ENCODE measurements around the gene DHX30. TPM values are rescaled to one million over a fixed set of nuclear protein-coding genes. Genes with fewer than 3 reads are reported as not detected.

DHX30 gene
- total and polyA plus RNA-seq, 9 of the 15 experiments (the other 6 are each of a cell fraction or from before 2014, with no cell fraction given), result 12.3 to 158 (median 79.0) TPM

- TF ChIP-seq HNRNPUL1 (IDR thresholded peaks at IDR 0.05; ENCODE audit: low read length), result no peak
- peak; percentile 86; the same call in 1 of the 2 replicates for TF ChIP-seq ETV5 (CRISPR knock-in tag; IDR thresholded peaks at IDR 0.05; ENCODE audit: low read depth)
- TF ChIP-seq PYGO2 (tag; IDR thresholded peaks at IDR 0.05), result peak; percentile 52; the same call in 1 of the 2 replicates
- TF ChIP-seq, protein P1, sequence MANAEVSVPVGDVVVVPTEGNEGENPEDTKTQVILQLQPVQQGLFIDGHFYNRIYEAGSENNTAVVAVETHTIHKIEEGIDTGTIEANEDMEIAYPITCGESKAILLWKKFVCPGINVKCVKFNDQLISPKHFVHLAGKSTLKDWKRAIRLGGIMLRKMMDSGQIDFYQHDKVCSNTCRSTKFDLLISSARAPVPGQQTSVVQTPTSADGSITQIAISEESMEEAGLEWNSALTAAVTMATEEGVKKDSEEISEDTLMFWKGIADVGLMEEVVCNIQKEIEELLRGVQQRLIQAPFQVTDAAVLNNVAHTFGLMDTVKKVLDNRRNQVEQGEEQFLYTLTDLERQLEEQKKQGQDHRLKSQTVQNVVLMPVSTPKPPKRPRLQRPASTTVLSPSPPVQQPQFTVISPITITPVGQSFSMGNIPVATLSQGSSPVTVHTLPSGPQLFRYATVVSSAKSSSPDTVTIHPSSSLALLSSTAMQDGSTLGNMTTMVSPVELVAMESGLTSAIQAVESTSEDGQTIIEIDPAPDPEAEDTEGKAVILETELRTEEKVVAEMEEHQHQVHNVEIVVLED (CRISPR knock-in tag; IDR thresholded peaks at IDR 0.05), result peak; percentile 84
- TF ChIP-seq ZNF436 (CRISPR knock-in tag; IDR thresholded peaks at IDR 0.05), result no peak
- TF ChIP-seq GTF2A2 (tag; IDR thresholded peaks at IDR 0.05), result no peak
- TF ChIP-seq PTRF (tag; IDR thresholded peaks at IDR 0.05), result no peak
- TF ChIP-seq ATF7 (IDR thresholded peaks at IDR 0.05), result peak; percentile 65
- TF ChIP-seq GABPA (tag; conservative IDR thresholded peaks at IDR 0.05; ENCODE audit: low read depth), result peak; percentile 91
- no peak for TF ChIP-seq GATA2 (CRISPR knock-in tag; IDR thresholded peaks at IDR 0.05)
- TF ChIP-seq ZNF584 (CRISPR knock-in tag; IDR thresholded peaks at IDR 0.05; ENCODE audit: low read depth), result no peak
- TF ChIP-seq MTA1 (IDR thresholded peaks at IDR 0.05; ENCODE audit: borderline replicate concordance), result no peak
- TF ChIP-seq MBD2 (IDR thresholded peaks at IDR 0.05; ENCODE audit: borderline replicate concordance, low read depth), result peak; percentile 44; the same call in 1 of the 2 replicates
- TF ChIP-seq MEF2A (IDR thresholded peaks at IDR 0.05; ENCODE audit: control insufficient read depth, low read depth, low read length), result no peak
- peak in 1 of 2 experiments; percentile 57; a peak in 2 of 4 replicates for TF ChIP-seq FOXK2 (conservative IDR thresholded peaks at IDR 0.05 in 1 of 2, IDR thresholded peaks at IDR 0.05 in 1 of 2; ENCODE audit: low read depth in 2 of 2)
- TF ChIP-seq ZNF277 (CRISPR knock-in tag; IDR thresholded peaks at IDR 0.05; ENCODE audit: borderline replicate concordance), result no peak
- no peak for TF ChIP-seq MCM2 (IDR thresholded peaks at IDR 0.05; ENCODE audit: low read depth)
- TF ChIP-seq POLR2G (IDR thresholded peaks at IDR 0.05; ENCODE audit: low read depth, low read length), result peak; percentile 98
- TF ChIP-seq, protein P2, sequence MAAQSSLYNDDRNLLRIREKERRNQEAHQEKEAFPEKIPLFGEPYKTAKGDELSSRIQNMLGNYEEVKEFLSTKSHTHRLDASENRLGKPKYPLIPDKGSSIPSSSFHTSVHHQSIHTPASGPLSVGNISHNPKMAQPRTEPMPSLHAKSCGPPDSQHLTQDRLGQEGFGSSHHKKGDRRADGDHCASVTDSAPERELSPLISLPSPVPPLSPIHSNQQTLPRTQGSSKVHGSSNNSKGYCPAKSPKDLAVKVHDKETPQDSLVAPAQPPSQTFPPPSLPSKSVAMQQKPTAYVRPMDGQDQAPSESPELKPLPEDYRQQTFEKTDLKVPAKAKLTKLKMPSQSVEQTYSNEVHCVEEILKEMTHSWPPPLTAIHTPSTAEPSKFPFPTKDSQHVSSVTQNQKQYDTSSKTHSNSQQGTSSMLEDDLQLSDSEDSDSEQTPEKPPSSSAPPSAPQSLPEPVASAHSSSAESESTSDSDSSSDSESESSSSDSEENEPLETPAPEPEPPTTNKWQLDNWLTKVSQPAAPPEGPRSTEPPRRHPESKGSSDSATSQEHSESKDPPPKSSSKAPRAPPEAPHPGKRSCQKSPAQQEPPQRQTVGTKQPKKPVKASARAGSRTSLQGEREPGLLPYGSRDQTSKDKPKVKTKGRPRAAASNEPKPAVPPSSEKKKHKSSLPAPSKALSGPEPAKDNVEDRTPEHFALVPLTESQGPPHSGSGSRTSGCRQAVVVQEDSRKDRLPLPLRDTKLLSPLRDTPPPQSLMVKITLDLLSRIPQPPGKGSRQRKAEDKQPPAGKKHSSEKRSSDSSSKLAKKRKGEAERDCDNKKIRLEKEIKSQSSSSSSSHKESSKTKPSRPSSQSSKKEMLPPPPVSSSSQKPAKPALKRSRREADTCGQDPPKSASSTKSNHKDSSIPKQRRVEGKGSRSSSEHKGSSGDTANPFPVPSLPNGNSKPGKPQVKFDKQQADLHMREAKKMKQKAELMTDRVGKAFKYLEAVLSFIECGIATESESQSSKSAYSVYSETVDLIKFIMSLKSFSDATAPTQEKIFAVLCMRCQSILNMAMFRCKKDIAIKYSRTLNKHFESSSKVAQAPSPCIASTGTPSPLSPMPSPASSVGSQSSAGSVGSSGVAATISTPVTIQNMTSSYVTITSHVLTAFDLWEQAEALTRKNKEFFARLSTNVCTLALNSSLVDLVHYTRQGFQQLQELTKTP (IDR thresholded peaks at IDR 0.05; ENCODE audit: low read depth in 1 of 2, partially characterized antibody in 2 of 2), result peak; percentile 22 to 55
These were observed 21.1 kb upstream of the DHX30 start, which contains the start of gene SMARCC1 (continued) for GRCh38 chr3:47781685-47782445.
